Measurements from ENCODE around the gene EFCAB12.

The EFCAB12 gene

GRCh38 chr3:129439226-129439816, 10.9 kb upstream of the EFCAB12 start:
- Mint-ChIP-seq H3K9me3 (no peaks in the 10 kb centered on the region), H3K27me3 (no peaks in the 10 kb centered on the region), H3K4me3 (peak overlapping the region; percentile 86 to 92), H3K4me1 (peaks cover 42 to 60% of the 10 kb centered on the region in 2 donors), H3K27ac (peak overlapping the region; percentile 97), H3K36me3 (peaks cover 21 to 27% of the 10 kb centered on the region in 2 donors)
- DNase-seq (peak; percentile 41), ATAC-seq (replicated peaks) (peak; percentile 33 to 40)

GRCh38 chr3:129435367-129435766, 6.9 kb upstream of the EFCAB12 start:
- DNase-seq: no peak
- Mint-ChIP-seq H3K4me3 (peak overlapping the region; percentile 59 to 67), H3K4me1 (peaks cover 39 to 54% of the 10 kb centered on the region in 2 donors), H3K27ac (peak overlapping the region; percentile 82), H3K36me3 (peaks cover 29 to 54% of the 10 kb centered on the region in 2 donors), H3K9me3 (no peaks in the 10 kb centered on the region), H3K27me3 (no peaks in the 10 kb centered on the region)
- no peak for ATAC-seq (replicated peaks)

- Mint-ChIP-seq H3K9me3 (no peaks in the 10 kb centered on the region), H3K27ac (no peak overlapping the region), H3K4me3 (no peak overlapping the region), H3K27me3 (no peaks in the 10 kb centered on the region), H3K36me3 (peaks cover 37 to 62% of the 10 kb centered on the region in 2 donors), H3K4me1 (peaks cover 43 to 64% of the 10 kb centered on the region in 2 donors)
- DNase-seq: no peak
- no peak for ATAC-seq (replicated peaks)
Observed at GRCh38 chr3:129434140-129434539, 5.7 kb upstream of the EFCAB12 start.

GRCh38 chr3:129433565-129433964, 5.1 kb upstream of the EFCAB12 start:
- Mint-ChIP-seq H3K27ac (peak overlapping the region; percentile 31), H3K36me3 (peaks cover 43 to 68% of the 10 kb centered on the region in 2 donors), H3K4me1 (peaks cover 48 to 68% of the 10 kb centered on the region in 2 donors), H3K27me3 (no peaks in the 10 kb centered on the region), H3K4me3 (no peak overlapping the region), H3K9me3 (no peaks in the 10 kb centered on the region)
- DNase-seq (no peak), ATAC-seq (replicated peaks) (no peak)

- Mint-ChIP-seq H3K27me3 (no peaks in the 10 kb centered on the region), H3K4me3 (no peak overlapping the region), H3K4me1 (peaks cover 51 to 68% of the 10 kb centered on the region in 2 donors), H3K36me3 (peaks cover 38 to 65% of the 10 kb centered on the region in 2 donors), H3K27ac (no peak overlapping the region), H3K9me3 (no peaks in the 10 kb centered on the region)
- DNase-seq: no peak
- no peak for ATAC-seq (replicated peaks)
Observed at GRCh38 chr3:129432671-129433070, 4.2 kb upstream of the EFCAB12 start.

GRCh38 chr3:129432036-129432435, 3.6 kb upstream of the EFCAB12 start:
- DNase-seq: no peak
- Mint-ChIP-seq H3K4me3 (no peak overlapping the region), H3K36me3 (peaks cover 36 to 62% of the 10 kb centered on the region in 2 donors), H3K27ac (peak overlapping the region; percentile 14), H3K4me1 (peaks cover 49 to 68% of the 10 kb centered on the region in 2 donors), H3K9me3 (no peaks in the 10 kb centered on the region), H3K27me3 (no peaks in the 10 kb centered on the region)
- no peak for ATAC-seq (replicated peaks)

- Mint-ChIP-seq H3K36me3 (peaks cover 26 to 51% of the 10 kb centered on the region in 2 donors), H3K4me3 (no peak overlapping the region)
- ATAC-seq (replicated peaks): no peak
Observed at GRCh38 chr3:129429602-129430001, 1.2 kb upstream of the EFCAB12 start.

GRCh38 chr3:129429080-129429451, 630 bp upstream of the EFCAB12 start:
- H3K4me1 Mint-ChIP-seq: peaks cover 39 to 57% of the 10 kb centered on the region in 2 donors
- ATAC-seq (replicated peaks): no peak
- peak overlapping the region; percentile 80 for H3K27ac Mint-ChIP-seq
- no peak for DNase-seq
- H3K27me3 Mint-ChIP-seq: no peaks in the 10 kb centered on the region
- peaks cover 25 to 52% of the 10 kb centered on the region in 2 donors for H3K36me3 Mint-ChIP-seq
- peak overlapping the region; percentile 82 to 84 for H3K4me3 Mint-ChIP-seq
- peaks cover 3 to 12% of the 10 kb centered on the region in 2 donors for H3K9me3 Mint-ChIP-seq

More at GRCh38 chr3:129429602-129430001, 1.2 kb upstream of the EFCAB12 start:
- DNase-seq: no peak
- Mint-ChIP-seq H3K4me1 (peaks cover 36 to 57% of the 10 kb centered on the region in 2 donors), H3K9me3 (peaks cover 3 to 6% of the 10 kb centered on the region in 2 donors), H3K27me3 (no peaks in the 10 kb centered on the region), H3K27ac (no peak overlapping the region)

- Mint-ChIP-seq H3K27ac (no peak overlapping the region), H3K4me1 (peaks cover 40 to 55% of the 10 kb centered on the region in 2 donors), H3K27me3 (no peaks in the 10 kb centered on the region), H3K4me3 (peak overlapping the region; percentile 82 to 84), H3K36me3 (peaks cover 23 to 47% of the 10 kb centered on the region in 2 donors), H3K9me3 (peaks cover 8 to 16% of the 10 kb centered on the region in 2 donors)
- peak in 1 of 2 donors; percentile 10 for ATAC-seq (replicated peaks)
- no peak for DNase-seq
Observed at GRCh38 chr3:129428007-129428375, 445 bp downstream of the EFCAB12 start.

- H3K27ac Mint-ChIP-seq: no peak overlapping the region
- H3K4me3 Mint-ChIP-seq: peak overlapping the region in 1 of 2 donors; percentile 32
- H3K9me3 Mint-ChIP-seq: peaks cover 8 to 16% of the 10 kb centered on the region in 2 donors
- no peak for ATAC-seq (replicated peaks)
- no peak for DNase-seq
- peaks cover 40 to 55% of the 10 kb centered on the region in 2 donors for H3K4me1 Mint-ChIP-seq
- no peaks in the 10 kb centered on the region for H3K27me3 Mint-ChIP-seq
- peaks cover 19 to 33% of the 10 kb centered on the region in 2 donors for H3K36me3 Mint-ChIP-seq
Observed at GRCh38 chr3:129425619-129426018, 2.8 kb downstream of the EFCAB12 start.

GRCh38 chr3:129425213-129425612, 3.2 kb downstream of the EFCAB12 start:
- peaks cover 18 to 31% of the 10 kb centered on the region in 2 donors for H3K36me3 Mint-ChIP-seq
- peaks cover 8 to 16% of the 10 kb centered on the region in 2 donors for H3K9me3 Mint-ChIP-seq
- H3K4me1 Mint-ChIP-seq: peaks cover 40 to 55% of the 10 kb centered on the region in 2 donors
- H3K4me3 Mint-ChIP-seq: peak overlapping the region in 1 of 2 donors; percentile 32
- ATAC-seq (replicated peaks) (no peak), DNase-seq (no peak)
- no peaks in the 10 kb centered on the region for H3K27me3 Mint-ChIP-seq
- no peak overlapping the region for H3K27ac Mint-ChIP-seq

- peaks cover 8 to 16% of the 10 kb centered on the region in 2 donors for H3K9me3 Mint-ChIP-seq
- peak; percentile 19 for DNase-seq
- peak overlapping the region; percentile 75 for H3K27ac Mint-ChIP-seq
- H3K36me3 Mint-ChIP-seq: peaks cover 10 to 24% of the 10 kb centered on the region in 2 donors
- H3K4me3 Mint-ChIP-seq: no peak overlapping the region
- H3K27me3 Mint-ChIP-seq: no peaks in the 10 kb centered on the region
- ATAC-seq (replicated peaks): peak; percentile 63 to 66
- H3K4me1 Mint-ChIP-seq: peaks cover 34 to 47% of the 10 kb centered on the region in 2 donors
Observed at GRCh38 chr3:129424185-129424841, 4.1 kb downstream of the EFCAB12 start.

- Mint-ChIP-seq H3K36me3 (peaks cover 4 to 16% of the 10 kb centered on the region in 2 donors), H3K4me3 (no peak overlapping the region), H3K4me1 (peaks cover 21 to 33% of the 10 kb centered on the region in 2 donors), H3K9me3 (peaks cover 8 to 16% of the 10 kb centered on the region in 2 donors), H3K27me3 (no peaks in the 10 kb centered on the region), H3K27ac (no peak overlapping the region)
- no peak for ATAC-seq (replicated peaks)
- DNase-seq: no peak
Observed at GRCh38 chr3:129422897-129423296, 5.5 kb downstream of the EFCAB12 start.

GRCh38 chr3:129421988-129422745, 6.3 kb downstream of the EFCAB12 start:
- ATAC-seq (replicated peaks): peak in 1 of 2 donors; percentile 31
- Mint-ChIP-seq H3K36me3 (peaks cover 4 to 16% of the 10 kb centered on the region in 2 donors), H3K27ac (no peak overlapping the region), H3K9me3 (peaks cover 8 to 16% of the 10 kb centered on the region in 2 donors), H3K27me3 (no peaks in the 10 kb centered on the region), H3K4me3 (no peak overlapping the region), H3K4me1 (peaks cover 17 to 25% of the 10 kb centered on the region in 2 donors)
- DNase-seq: no peak
